ENCODE data around the gene IQCK.

- no peak for TF ChIP-seq CTCF (tag by site-specific recombination; IDR thresholded peaks at IDR 0.05)
- TF ChIP-seq SP2 (tag by site-specific recombination; IDR thresholded peaks at IDR 0.05), result no peak
- TF ChIP-seq ZNF600 (tag by site-specific recombination; IDR thresholded peaks at IDR 0.05), result no peak
- no peak for TF ChIP-seq KLF1 (tag by site-specific recombination; IDR thresholded peaks at IDR 0.05)
Observed at GRCh38 chr16:19767497-19767896, 49.4 kb downstream of the IQCK start.

All from HEK293 (cell line).